K562 (cell line): Measurements from ENCODE around the gene ALG9. TPM values are rescaled to one million over a fixed set of nuclear protein-coding genes. Genes with fewer than 3 reads are reported as not detected.

Experiments used
- CBX3 ChIP-seq, 2 experiments: IDR thresholded peaks; 1 replicate in 1 of 2; 2 replicates in 1 of 2; pipeline ENCODE4 v1.6.1; 2012; ENCODE audit warnings: inconsistent platforms in 2 of 2, low read length in 2 of 2, borderline replicate concordance in 1 of 2, control low read depth in 1 of 2
- FOS ChIP-seq: IDR thresholded peaks from 3 replicates; pipeline ENCODE4 v1.6.1; 2011; ENCODE audit not compliant: insufficient read length; ENCODE audit errors: extremely low read depth
- HDAC3 ChIP-seq: fragments of 450-650 bp; IDR thresholded peaks from 2 replicates; pipeline ENCODE4 v1.6.1; 2018; ENCODE audit warnings: borderline replicate concordance, mild to moderate bottlenecking, moderate library complexity; ENCODE audit not compliant: partially characterized antibody
- HNRNPH1 ChIP-seq: fragments of 200-400 bp; formaldehyde crosslinking; optimal IDR thresholded peaks from 2 replicates; pipeline ENCODE3; 2017; ENCODE audit warnings: low read depth, mild to moderate bottlenecking, low read length, moderate library complexity
- MTA1 ChIP-seq: fragments of 450-650 bp; IDR thresholded peaks from 2 replicates; pipeline ENCODE4 v1.6.1; 2017; ENCODE audit warnings: borderline replicate concordance
- MTA3 ChIP-seq: fragments of 450-650 bp; formaldehyde crosslinking; IDR thresholded peaks from 2 replicates; pipeline ENCODE4 v1.6.1; 2017; ENCODE audit warnings: mild to moderate bottlenecking, borderline replicate concordance
- NFRKB ChIP-seq: fragments of 450-650 bp; IDR thresholded peaks from 2 replicates; pipeline ENCODE4 v1.6.1; 2016; ENCODE audit warnings: low read depth
- NR1H2 ChIP-seq: sonication (generic); formaldehyde crosslinking; IDR thresholded peaks from 2 replicates; pipeline ENCODE4 v1.4.0; 2020; ENCODE audit warnings: mild to moderate bottlenecking, missing genetic modification reagents
- NUFIP1 ChIP-seq: fragments of 450-650 bp; IDR thresholded peaks from 2 replicates; pipeline ENCODE4 v1.6.1; 2018; ENCODE audit not compliant: partially characterized antibody
- POLR2A ChIP-seq: fragments of 450-650 bp; conservative IDR thresholded peaks from 2 replicates; pipeline ENCODE4 v1.6.1; 2016
- SMARCA4 ChIP-seq: fragments of 450-650 bp; IDR thresholded peaks from 2 replicates; pipeline ENCODE4 v1.6.1; 2016
- SRSF3 ChIP-seq: fragments of 200-400 bp; formaldehyde crosslinking; IDR thresholded peaks from 2 replicates; pipeline ENCODE4 v1.6.1; 2016; ENCODE audit warnings: mild to moderate bottlenecking, low read length, moderate library complexity; ENCODE audit not compliant: insufficient read depth
- TEAD4 ChIP-seq, 2 experiments: sonication (generic) in 1 of 2; formaldehyde crosslinking in 1 of 2; IDR thresholded peaks; 2 replicates each; pipeline versions ENCODE4 v1.6.1 to v1.8.0; 2012 to 2022; ENCODE audit warnings: borderline replicate concordance in 1 of 2, inconsistent platforms in 1 of 2, low read length in 1 of 2, mild to moderate bottlenecking in 1 of 2, missing genetic modification reagents in 1 of 2
- ZNF175 ChIP-seq: fragments of 200-800 bp; sonication (Bioruptor generic); IDR thresholded peaks from 2 replicates; pipeline ENCODE4 v1.6.1; 2016; ENCODE audit warnings: low read depth, mild to moderate bottlenecking, missing genetic modification characterization, missing compliant biosample characterization
- ZNF766 ChIP-seq: fragments of 200-800 bp; sonication (Bioruptor generic); conservative IDR thresholded peaks from 2 replicates; pipeline ENCODE4 v1.6.1; 2016; ENCODE audit warnings: missing genetic modification characterization, missing compliant biosample characterization
- polyA plus RNA-seq, 8 experiments: library from polyadenylated mRNA; depleted of rRNA in 4 of 8; stranded (reverse) in 5 of 8; unstranded in 3 of 8; fragments of >200 nt; fragmentation: Nextera tagmentation in 2 of 8; fragmentation: Illumina TruSeq in 1 of 8; extraction: Ambion mirVana in 2 of 8; extraction: Trizol in 1 of 8; gene quantifications; 2 replicates each; pipeline versions ENCODE4 v1.2.1 to v1.2.3, GENCODE V29; 2011 to 2014; ENCODE audit warnings: inconsistent platforms in 1 of 8, missing spikeins in 1 of 8
- total RNA-seq, 7 experiments: library from RNA; depleted of rRNA in 6 of 7; stranded (reverse); fragments of >200 nt in 6 of 7; fragmentation: Illumina TruSeq in 2 of 7; extraction: Trizol in 2 of 7; gene quantifications; 2 replicates each; pipeline versions ENCODE4 v1.2.1 to v1.2.3, GENCODE V29; 2011 to 2021; ENCODE audit warnings: low replicate concordance in 1 of 7
- TF ChIP-seq, protein P1 (sequence below): fragments of 250-450 bp; sonication (Bioruptor Pico); IDR thresholded peaks from 2 replicates; pipeline ENCODE4 v1.5.0; 2022; ENCODE audit warnings: mild to moderate bottlenecking
- TF ChIP-seq, protein P2 (sequence below): fragments of 450-650 bp; IDR thresholded peaks from 2 replicates; pipeline ENCODE4 v1.6.1; 2017; ENCODE audit warnings: antibody characterized with exemption, mild to moderate bottlenecking
- TF ChIP-seq, protein P3 (sequence below): fragments of 250-450 bp; sonication (Bioruptor Pico); IDR thresholded peaks from 2 replicates; pipeline ENCODE4 v1.8.0; 2021; ENCODE audit warnings: moderate library complexity, mild to moderate bottlenecking, inconsistent platforms
- TF ChIP-seq, protein P4 (sequence below): fragments of 200-800 bp; sonication (Bioruptor generic); IDR thresholded peaks from 2 replicates; pipeline ENCODE4 v1.6.1; 2017; ENCODE audit warnings: missing genetic modification characterization, missing compliant biosample characterization
- TF ChIP-seq, protein P5 (sequence below): fragments of 450-650 bp; formaldehyde crosslinking; IDR thresholded peaks from 2 replicates; pipeline ENCODE4 v1.4.0; 2022; ENCODE audit warnings: missing genetic modification characterization

Gene ALG9
- total and polyA plus RNA-seq, 9 of the 15 experiments (the other 6 are each of a cell fraction or from before 2014, with no cell fraction given) = 11.5 to 40.5 (median 24.9) TPM

DNA sequence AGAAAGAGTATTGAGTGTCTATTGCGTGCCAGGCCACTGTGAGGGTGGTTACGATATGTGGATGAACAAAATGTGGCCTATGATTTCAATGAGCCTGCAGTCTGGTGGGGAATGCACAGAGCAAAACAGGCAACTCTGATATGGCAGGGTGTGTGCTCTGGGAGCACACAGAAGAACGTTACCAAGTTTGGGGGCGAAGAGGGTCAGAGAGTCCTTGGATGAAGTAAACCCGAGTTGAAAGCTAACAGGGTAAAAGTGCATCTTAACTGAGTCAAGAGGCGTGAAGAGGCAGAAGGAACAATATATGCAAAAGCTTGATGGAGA is 8.2 kb upstream of the ALG9 start (continued):
- no peak for TF ChIP-seq HDAC3
- TF ChIP-seq NUFIP1 = no peak
- TF ChIP-seq, protein P1, sequence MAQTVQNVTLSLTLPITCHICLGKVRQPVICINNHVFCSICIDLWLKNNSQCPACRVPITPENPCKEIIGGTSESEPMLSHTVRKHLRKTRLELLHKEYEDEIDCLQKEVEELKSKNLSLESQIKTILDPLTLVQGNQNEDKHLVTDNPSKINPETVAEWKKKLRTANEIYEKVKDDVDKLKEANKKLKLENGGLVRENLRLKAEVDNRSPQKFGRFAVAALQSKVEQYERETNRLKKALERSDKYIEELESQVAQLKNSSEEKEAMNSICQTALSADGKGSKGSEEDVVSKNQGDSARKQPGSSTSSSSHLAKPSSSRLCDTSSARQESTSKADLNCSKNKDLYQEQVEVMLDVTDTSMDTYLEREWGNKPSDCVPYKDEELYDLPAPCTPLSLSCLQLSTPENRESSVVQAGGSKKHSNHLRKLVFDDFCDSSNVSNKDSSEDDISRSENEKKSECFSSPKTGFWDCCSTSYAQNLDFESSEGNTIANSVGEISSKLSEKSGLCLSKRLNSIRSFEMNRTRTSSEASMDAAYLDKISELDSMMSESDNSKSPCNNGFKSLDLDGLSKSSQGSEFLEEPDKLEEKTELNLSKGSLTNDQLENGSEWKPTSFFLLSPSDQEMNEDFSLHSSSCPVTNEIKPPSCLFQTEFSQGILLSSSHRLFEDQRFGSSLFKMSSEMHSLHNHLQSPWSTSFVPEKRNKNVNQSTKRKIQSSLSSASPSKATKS (CRISPR knock-in tag) = no peak
- TF ChIP-seq CBX3 (IDR thresholded peaks at IDR 0.05; ENCODE audit: borderline replicate concordance in 1 of 2, low read length in 2 of 2) = 0 out of 3 replicates have a peak, but pooled peaks of 1 of the 2 experiments have one; percentile 7
- TF ChIP-seq MTA1 = no peak
- peak; percentile 50; the same call in 1 of the 2 replicates for TF ChIP-seq ZNF766 (CRISPR knock-in tag)
- no peak for TF ChIP-seq MTA3
- TF ChIP-seq, protein P2, sequence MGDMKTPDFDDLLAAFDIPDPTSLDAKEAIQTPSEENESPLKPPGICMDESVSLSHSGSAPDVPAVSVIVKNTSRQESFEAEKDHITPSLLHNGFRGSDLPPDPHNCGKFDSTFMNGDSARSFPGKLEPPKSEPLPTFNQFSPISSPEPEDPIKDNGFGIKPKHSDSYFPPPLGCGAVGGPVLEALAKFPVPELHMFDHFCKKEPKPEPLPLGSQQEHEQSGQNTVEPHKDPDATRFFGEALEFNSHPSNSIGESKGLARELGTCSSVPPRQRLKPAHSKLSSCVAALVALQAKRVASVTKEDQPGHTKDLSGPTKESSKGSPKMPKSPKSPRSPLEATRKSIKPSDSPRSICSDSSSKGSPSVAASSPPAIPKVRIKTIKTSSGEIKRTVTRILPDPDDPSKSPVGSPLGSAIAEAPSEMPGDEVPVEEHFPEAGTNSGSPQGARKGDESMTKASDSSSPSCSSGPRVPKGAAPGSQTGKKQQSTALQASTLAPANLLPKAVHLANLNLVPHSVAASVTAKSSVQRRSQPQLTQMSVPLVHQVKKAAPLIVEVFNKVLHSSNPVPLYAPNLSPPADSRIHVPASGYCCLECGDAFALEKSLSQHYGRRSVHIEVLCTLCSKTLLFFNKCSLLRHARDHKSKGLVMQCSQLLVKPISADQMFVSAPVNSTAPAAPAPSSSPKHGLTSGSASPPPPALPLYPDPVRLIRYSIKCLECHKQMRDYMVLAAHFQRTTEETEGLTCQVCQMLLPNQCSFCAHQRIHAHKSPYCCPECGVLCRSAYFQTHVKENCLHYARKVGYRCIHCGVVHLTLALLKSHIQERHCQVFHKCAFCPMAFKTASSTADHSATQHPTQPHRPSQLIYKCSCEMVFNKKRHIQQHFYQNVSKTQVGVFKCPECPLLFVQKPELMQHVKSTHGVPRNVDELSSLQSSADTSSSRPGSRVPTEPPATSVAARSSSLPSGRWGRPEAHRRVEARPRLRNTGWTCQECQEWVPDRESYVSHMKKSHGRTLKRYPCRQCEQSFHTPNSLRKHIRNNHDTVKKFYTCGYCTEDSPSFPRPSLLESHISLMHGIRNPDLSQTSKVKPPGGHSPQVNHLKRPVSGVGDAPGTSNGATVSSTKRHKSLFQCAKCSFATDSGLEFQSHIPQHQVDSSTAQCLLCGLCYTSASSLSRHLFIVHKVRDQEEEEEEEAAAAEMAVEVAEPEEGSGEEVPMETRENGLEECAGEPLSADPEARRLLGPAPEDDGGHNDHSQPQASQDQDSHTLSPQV = peak; percentile 75
- TF ChIP-seq POLR2A = no peak; the same call in 1 of the 2 replicates
- TF ChIP-seq NR1H2 = no peak
- TF ChIP-seq, protein P3, sequence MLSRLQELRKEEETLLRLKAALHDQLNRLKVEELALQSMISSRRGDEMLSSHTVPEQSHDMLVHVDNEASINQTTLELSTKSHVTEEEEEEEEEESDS (CRISPR knock-in tag) = no peak
- TF ChIP-seq, protein P4, sequence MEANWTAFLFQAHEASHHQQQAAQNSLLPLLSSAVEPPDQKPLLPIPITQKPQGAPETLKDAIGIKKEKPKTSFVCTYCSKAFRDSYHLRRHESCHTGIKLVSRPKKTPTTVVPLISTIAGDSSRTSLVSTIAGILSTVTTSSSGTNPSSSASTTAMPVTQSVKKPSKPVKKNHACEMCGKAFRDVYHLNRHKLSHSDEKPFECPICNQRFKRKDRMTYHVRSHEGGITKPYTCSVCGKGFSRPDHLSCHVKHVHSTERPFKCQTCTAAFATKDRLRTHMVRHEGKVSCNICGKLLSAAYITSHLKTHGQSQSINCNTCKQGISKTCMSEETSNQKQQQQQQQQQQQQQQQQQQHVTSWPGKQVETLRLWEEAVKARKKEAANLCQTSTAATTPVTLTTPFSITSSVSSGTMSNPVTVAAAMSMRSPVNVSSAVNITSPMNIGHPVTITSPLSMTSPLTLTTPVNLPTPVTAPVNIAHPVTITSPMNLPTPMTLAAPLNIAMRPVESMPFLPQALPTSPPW (CRISPR knock-in tag) = no peak
- no peak for TF ChIP-seq NFRKB
- TF ChIP-seq HNRNPH1 = no peak
- TF ChIP-seq FOS = no peak
- TF ChIP-seq SMARCA4 = 0 out of 2 replicates have a peak, but pooled peaks have one; percentile 16
- TF ChIP-seq ZNF175 (CRISPR knock-in tag) = peak; percentile 80; the same call in 1 of the 2 replicates
- no peak for TF ChIP-seq SRSF3
- 0 out of 2 replicates have a peak, but pooled peaks have one; percentile 3 for TF ChIP-seq TEAD4 (IDR thresholded peaks at IDR 0.05; ENCODE audit: low read length)
- TF ChIP-seq TEAD4 (CRISPR knock-in tag; IDR thresholded peaks at IDR 0.05; ENCODE audit: borderline replicate concordance) = no peak
- TF ChIP-seq, protein P5, sequence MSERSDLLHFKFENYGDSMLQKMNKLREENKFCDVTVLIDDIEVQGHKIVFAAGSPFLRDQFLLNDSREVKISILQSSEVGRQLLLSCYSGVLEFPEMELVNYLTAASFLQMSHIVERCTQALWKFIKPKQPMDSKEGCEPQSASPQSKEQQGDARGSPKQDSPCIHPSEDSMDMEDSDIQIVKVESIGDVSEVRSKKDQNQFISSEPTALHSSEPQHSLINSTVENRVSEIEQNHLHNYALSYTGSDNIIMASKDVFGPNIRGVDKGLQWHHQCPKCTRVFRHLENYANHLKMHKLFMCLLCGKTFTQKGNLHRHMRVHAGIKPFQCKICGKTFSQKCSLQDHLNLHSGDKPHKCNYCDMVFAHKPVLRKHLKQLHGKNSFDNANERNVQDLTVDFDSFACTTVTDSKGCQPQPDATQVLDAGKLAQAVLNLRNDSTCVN = no peak
